HEK293 (cell line): Measurements from ENCODE around the gene CRYZL1.

Experiments
- ATF2 ChIP-seq: fragments of 450-650 bp; formaldehyde crosslinking; IDR thresholded peaks from 2 replicates; pipeline ENCODE4 v1.5.1; 2016; ENCODE audit warnings: missing biosample characterization, missing genetic modification characterization, low read depth
- IKZF3 ChIP-seq: fragments of 450-650 bp; IDR thresholded peaks from 2 replicates; pipeline ENCODE4 v1.5.0; 2018; ENCODE audit warnings: missing biosample characterization, mild to moderate bottlenecking, missing genetic modification characterization, moderate library complexity
- MEIS1 ChIP-seq: sonication (generic); formaldehyde crosslinking; IDR thresholded peaks from 2 replicates; pipeline ENCODE4 v1.8.1; 2022; ENCODE audit warnings: missing genetic modification reagents, mild to moderate bottlenecking, borderline replicate concordance
- OSR2 ChIP-seq: fragments of 450-650 bp; formaldehyde crosslinking; IDR thresholded peaks from 2 replicates; pipeline ENCODE4 v1.5.1; 2016; ENCODE audit warnings: missing biosample characterization, missing genetic modification characterization
- PRDM2 ChIP-seq: fragments of 450-650 bp; formaldehyde crosslinking; IDR thresholded peaks from 2 replicates; pipeline ENCODE4 v1.5.1; 2016; ENCODE audit warnings: missing biosample characterization, missing genetic modification characterization, borderline replicate concordance
- TSHZ1 ChIP-seq: fragments of 450-650 bp; formaldehyde crosslinking; IDR thresholded peaks from 2 replicates; pipeline ENCODE4 v1.5.1; 2016; ENCODE audit warnings: missing biosample characterization, missing genetic modification characterization, borderline replicate concordance
- ZBTB17 ChIP-seq: fragments of 450-650 bp; formaldehyde crosslinking; IDR thresholded peaks from 2 replicates; pipeline ENCODE4 v1.5.1; 2016; ENCODE audit warnings: missing biosample characterization, missing genetic modification characterization
- ZBTB7A ChIP-seq: fragments of 450-650 bp; formaldehyde crosslinking; IDR thresholded peaks from 2 replicates; pipeline ENCODE4 v1.5.1; 2016; ENCODE audit warnings: low read depth, missing biosample characterization, missing genetic modification characterization
- ZEB2 ChIP-seq: fragments of 450-650 bp; formaldehyde crosslinking; IDR thresholded peaks from 2 replicates; pipeline ENCODE4 v1.5.1; 2016; ENCODE audit warnings: missing biosample characterization, missing genetic modification characterization
- ZNF184 ChIP-seq: fragments of 450-650 bp; IDR thresholded peaks from 2 replicates; pipeline ENCODE4 v1.5.1; 2018; ENCODE audit warnings: missing biosample characterization, mild to moderate bottlenecking, missing genetic modification characterization
- ZNF19 ChIP-seq: fragments of 450-650 bp; formaldehyde crosslinking; IDR thresholded peaks from 2 replicates; pipeline ENCODE4; 2016; ENCODE audit warnings: missing biosample characterization, missing genetic modification characterization, low read depth
- ZNF2 ChIP-seq: fragments of 450-650 bp; formaldehyde crosslinking; IDR thresholded peaks from 2 replicates; pipeline ENCODE4 v1.5.1; 2016; ENCODE audit warnings: missing biosample characterization, missing genetic modification characterization
- ZNF24 ChIP-seq: fragments of 450-650 bp; formaldehyde crosslinking; IDR thresholded peaks from 2 replicates; pipeline ENCODE4 v1.5.1; 2016; ENCODE audit warnings: missing biosample characterization, missing genetic modification characterization
- ZNF280D ChIP-seq: fragments of 450-650 bp; formaldehyde crosslinking; IDR thresholded peaks from 2 replicates; pipeline ENCODE4 v1.5.1; 2016; ENCODE audit warnings: missing biosample characterization, missing genetic modification characterization
- ZNF362 ChIP-seq: fragments of 450-650 bp; formaldehyde crosslinking; IDR thresholded peaks from 2 replicates; pipeline ENCODE4 v1.5.1; 2016; ENCODE audit warnings: missing biosample characterization, missing genetic modification characterization
- ZNF585B ChIP-seq: fragments of 450-650 bp; formaldehyde crosslinking; IDR thresholded peaks from 2 replicates; pipeline ENCODE4 v1.5.1; 2016; ENCODE audit warnings: missing biosample characterization, missing genetic modification characterization
- ZNF600 ChIP-seq: fragments of 450-650 bp; formaldehyde crosslinking; IDR thresholded peaks from 2 replicates; pipeline ENCODE4 v1.5.1; 2016; ENCODE audit warnings: missing biosample characterization, missing genetic modification characterization
- ZNF629 ChIP-seq: fragments of 450-650 bp; formaldehyde crosslinking; IDR thresholded peaks from 2 replicates; pipeline ENCODE4 v1.5.1; 2017; ENCODE audit warnings: missing biosample characterization, missing genetic modification characterization
- ZNF639 ChIP-seq: fragments of 450-650 bp; formaldehyde crosslinking; IDR thresholded peaks from 2 replicates; pipeline ENCODE4 v1.5.1; 2016; ENCODE audit warnings: missing biosample characterization, missing genetic modification characterization
- ZNF664 ChIP-seq: fragments of 450-650 bp; formaldehyde crosslinking; IDR thresholded peaks from 2 replicates; pipeline ENCODE4 v1.5.1; 2016; ENCODE audit warnings: missing biosample characterization, missing genetic modification characterization
- ZNF76 ChIP-seq: fragments of 450-650 bp; formaldehyde crosslinking; IDR thresholded peaks from 2 replicates; pipeline ENCODE4; 2016; ENCODE audit warnings: low read depth, missing biosample characterization, missing genetic modification characterization, borderline replicate concordance
- ZSCAN16 ChIP-seq: fragments of 450-650 bp; formaldehyde crosslinking; IDR thresholded peaks from 2 replicates; pipeline ENCODE4 v1.5.1; 2016; ENCODE audit warnings: missing biosample characterization, missing genetic modification characterization

The CRYZL1 gene

GRCh38 chr21:33578959-33579542, 62.5 kb downstream of the CRYZL1 start (continued):
- TF ChIP-seq ZNF280D: no peak
- 0 out of 2 replicates have a peak, but pooled peaks have one; percentile 30 for TF ChIP-seq OSR2 (tag by site-specific recombination)
- 0 out of 2 replicates have a peak, but pooled peaks have one; percentile 16 for TF ChIP-seq ZNF664 (tag by site-specific recombination)
- no peak for TF ChIP-seq ZNF585B (tag by site-specific recombination)
- no peak for TF ChIP-seq ATF2 (tag by site-specific recombination)
- no peak for TF ChIP-seq ZNF76 (tag by site-specific recombination)
- no peak for TF ChIP-seq ZSCAN16 (tag by site-specific recombination)
- peak; percentile 51; the same call in 1 of the 2 replicates for TF ChIP-seq ZBTB17 (tag by site-specific recombination)
- no peak for TF ChIP-seq ZNF24 (tag by site-specific recombination)
- TF ChIP-seq IKZF3: no peak
- no peak for TF ChIP-seq ZNF629 (tag by site-specific recombination)
- no peak for TF ChIP-seq MEIS1
- peak; percentile 54; the same call in 1 of the 2 replicates for TF ChIP-seq ZNF2 (tag by site-specific recombination)
- 0 out of 2 replicates have a peak, but pooled peaks have one; percentile 20 for TF ChIP-seq TSHZ1 (tag by site-specific recombination)
- TF ChIP-seq ZEB2 (tag by site-specific recombination): 0 out of 2 replicates have a peak, but pooled peaks have one; percentile 38
- TF ChIP-seq ZNF19: no peak
- TF ChIP-seq ZNF362 (tag by site-specific recombination): peak; percentile 28; the same call in 1 of the 2 replicates
- no peak for TF ChIP-seq ZBTB7A
- TF ChIP-seq ZNF184: 0 out of 2 replicates have a peak, but pooled peaks have one; percentile 37
- peak; percentile 23; the same call in 1 of the 2 replicates for TF ChIP-seq ZNF639 (tag by site-specific recombination)
- no peak for TF ChIP-seq PRDM2 (tag by site-specific recombination)
- TF ChIP-seq ZNF600 (tag by site-specific recombination): peak; percentile 73; the same call in 1 of the 2 replicates
